SK-N-SH treated with all-trans-retinoic acid at 6 μM for 48 hours (cell line): ENCODE results near the gene MKRN2.
"Not testable (repeated sequence)": the region's sequence is repeated elsewhere in the genome, so short reads cannot be mapped to it uniquely, and the experiment has no call there.

ENCODE experiments used
- ATAC-seq: fragments of 200-7000 bp; cut with Tn5 transposase; 3 replicates; pipeline ENCODE4 v1.9.1; 2020; ENCODE audit warnings: mild to moderate bottlenecking, moderate library complexity
- ARNTL ChIP-seq: fragments of 450-650 bp; formaldehyde crosslinking; IDR thresholded peaks from 2 replicates; pipeline ENCODE4 v1.5.0; 2020; ENCODE audit warnings: low read depth, mild to moderate bottlenecking, moderate library complexity, borderline replicate concordance
- BACH2 ChIP-seq: fragments of 250-450 bp; sonication (Bioruptor Pico); IDR thresholded peaks from 2 replicates; pipeline ENCODE4 v1.9.0; 2021; ENCODE audit warnings: mild to moderate bottlenecking, borderline replicate concordance
- CSDC2 ChIP-seq: fragments of 250-450 bp; sonication (Bioruptor Pico); IDR thresholded peaks from 2 replicates; pipeline ENCODE4 v1.5.0; 2020; ENCODE audit warnings: mild to moderate bottlenecking, moderate library complexity
- ESRRG ChIP-seq: fragments of 250-450 bp; sonication (Bioruptor Pico); IDR thresholded peaks from 2 replicates; pipeline ENCODE4 v1.6.1; 2021; ENCODE audit warnings: mild to moderate bottlenecking
- GLIS3 ChIP-seq: fragments of 250-450 bp; sonication (Bioruptor Pico); IDR thresholded peaks from 2 replicates; pipeline ENCODE4 v1.5.0; 2020; ENCODE audit warnings: mild to moderate bottlenecking, moderate library complexity
- ISL1 ChIP-seq: fragments of 250-450 bp; sonication (Bioruptor Pico); IDR thresholded peaks from 2 replicates; pipeline ENCODE4 v2.1.2; 2022; ENCODE audit warnings: mild to moderate bottlenecking, moderate library complexity
- OSR1 ChIP-seq: fragments of 250-450 bp; sonication (Bioruptor Pico); IDR thresholded peaks from 2 replicates; pipeline ENCODE4 v1.8.0; 2022; ENCODE audit warnings: moderate library complexity, mild to moderate bottlenecking, inconsistent platforms
- PPARA ChIP-seq: fragments of 250-450 bp; sonication (Bioruptor Pico); IDR thresholded peaks from 2 replicates; pipeline ENCODE4 v1.5.0; 2020; ENCODE audit warnings: mild to moderate bottlenecking, borderline replicate concordance
- RARB ChIP-seq: fragments of 250-450 bp; sonication (Bioruptor Pico); IDR thresholded peaks from 2 replicates; pipeline ENCODE4 v1.8.0; 2021; ENCODE audit warnings: mild to moderate bottlenecking, moderate library complexity
- SNAI2 ChIP-seq: fragments of 250-450 bp; sonication (Bioruptor Pico); IDR thresholded peaks from 2 replicates; pipeline ENCODE4 v1.5.0; 2020; ENCODE audit warnings: mild to moderate bottlenecking, moderate library complexity
- TCF4 ChIP-seq: fragments of 250-450 bp; sonication (Bioruptor Pico); IDR thresholded peaks from 2 replicates; pipeline ENCODE4 v1.8.0; 2021; ENCODE audit warnings: mild to moderate bottlenecking, moderate library complexity, borderline replicate concordance
- TOX ChIP-seq: fragments of 250-450 bp; sonication (Bioruptor Pico); IDR thresholded peaks from 2 replicates; pipeline ENCODE4 v1.8.0; 2021; ENCODE audit warnings: mild to moderate bottlenecking, moderate library complexity, borderline replicate concordance
- ZC3H10 ChIP-seq: fragments of 250-450 bp; sonication (Bioruptor Pico); IDR thresholded peaks from 2 replicates; pipeline ENCODE4 v1.5.1; 2021; ENCODE audit warnings: mild to moderate bottlenecking, moderate library complexity
- ZFP3 ChIP-seq: fragments of 250-450 bp; sonication (Bioruptor Pico); IDR thresholded peaks from 2 replicates; pipeline ENCODE4 v1.5.0; 2020; ENCODE audit warnings: mild to moderate bottlenecking, moderate library complexity
- ZFP30 ChIP-seq: fragments of 450-650 bp; formaldehyde crosslinking; IDR thresholded peaks from 2 replicates; pipeline ENCODE4 v1.5.0; 2022; ENCODE audit warnings: mild to moderate bottlenecking, moderate library complexity
- ZNF70 ChIP-seq: fragments of 450-650 bp; formaldehyde crosslinking; IDR thresholded peaks from 2 replicates; pipeline ENCODE4 v1.5.0; 2020; ENCODE audit warnings: mild to moderate bottlenecking, moderate library complexity
- ZNF8 ChIP-seq: fragments of 450-650 bp; formaldehyde crosslinking; IDR thresholded peaks from 2 replicates; pipeline ENCODE4 v1.5.0; 2020; ENCODE audit warnings: mild to moderate bottlenecking, moderate library complexity
- TF ChIP-seq, protein P1 (sequence below): fragments of 250-450 bp; sonication (Bioruptor Pico); IDR thresholded peaks from 2 replicates; pipeline ENCODE4 v1.5.0; 2020; ENCODE audit warnings: mild to moderate bottlenecking, moderate library complexity
- TF ChIP-seq, protein P2 (sequence below): fragments of 250-450 bp; sonication (Bioruptor Pico); IDR thresholded peaks from 2 replicates; pipeline ENCODE4 v1.5.1; 2021; ENCODE audit warnings: mild to moderate bottlenecking, moderate library complexity
- TF ChIP-seq, protein P3 (sequence below): fragments of 250-450 bp; sonication (Bioruptor Pico); IDR thresholded peaks from 2 replicates; pipeline ENCODE4 v1.8.0; 2021; ENCODE audit warnings: low read depth, mild to moderate bottlenecking, moderate library complexity, borderline replicate concordance
- TF ChIP-seq, protein P4 (sequence below): fragments of 250-450 bp; sonication (Bioruptor Pico); IDR thresholded peaks from 2 replicates; pipeline ENCODE4 v1.5.1; 2020; ENCODE audit warnings: low read depth, mild to moderate bottlenecking, moderate library complexity
- TF ChIP-seq, protein P5 (sequence below): fragments of 250-450 bp; sonication (Bioruptor Pico); IDR thresholded peaks from 2 replicates; pipeline ENCODE4 v1.8.0; 2020; ENCODE audit warnings: mild to moderate bottlenecking, moderate library complexity, borderline replicate concordance

Gene MKRN2

DNA sequence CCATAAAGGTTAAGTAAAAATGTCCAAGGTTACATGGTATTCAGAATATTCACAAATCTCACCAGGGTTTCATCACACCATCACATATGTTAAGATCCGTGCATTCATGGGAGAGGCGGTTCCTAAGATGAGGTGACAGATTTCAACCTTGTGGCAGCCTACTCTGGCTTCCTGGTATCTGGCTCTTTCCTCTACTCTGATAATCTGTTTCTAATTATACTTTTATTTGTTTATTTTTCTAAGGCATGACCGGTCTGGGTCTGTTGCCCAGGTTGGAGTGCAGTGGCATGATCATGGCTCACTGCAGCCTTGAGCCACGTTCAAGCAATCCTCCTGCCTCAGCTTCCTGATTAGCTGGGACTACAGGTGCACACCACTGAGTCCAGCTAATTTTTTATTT is 72.7 kb downstream of the MKRN2 start:
- TF ChIP-seq PPARA: no peak
- TF ChIP-seq TCF4 (CRISPR knock-in tag): peak; percentile 92
- TF ChIP-seq, protein P1, sequence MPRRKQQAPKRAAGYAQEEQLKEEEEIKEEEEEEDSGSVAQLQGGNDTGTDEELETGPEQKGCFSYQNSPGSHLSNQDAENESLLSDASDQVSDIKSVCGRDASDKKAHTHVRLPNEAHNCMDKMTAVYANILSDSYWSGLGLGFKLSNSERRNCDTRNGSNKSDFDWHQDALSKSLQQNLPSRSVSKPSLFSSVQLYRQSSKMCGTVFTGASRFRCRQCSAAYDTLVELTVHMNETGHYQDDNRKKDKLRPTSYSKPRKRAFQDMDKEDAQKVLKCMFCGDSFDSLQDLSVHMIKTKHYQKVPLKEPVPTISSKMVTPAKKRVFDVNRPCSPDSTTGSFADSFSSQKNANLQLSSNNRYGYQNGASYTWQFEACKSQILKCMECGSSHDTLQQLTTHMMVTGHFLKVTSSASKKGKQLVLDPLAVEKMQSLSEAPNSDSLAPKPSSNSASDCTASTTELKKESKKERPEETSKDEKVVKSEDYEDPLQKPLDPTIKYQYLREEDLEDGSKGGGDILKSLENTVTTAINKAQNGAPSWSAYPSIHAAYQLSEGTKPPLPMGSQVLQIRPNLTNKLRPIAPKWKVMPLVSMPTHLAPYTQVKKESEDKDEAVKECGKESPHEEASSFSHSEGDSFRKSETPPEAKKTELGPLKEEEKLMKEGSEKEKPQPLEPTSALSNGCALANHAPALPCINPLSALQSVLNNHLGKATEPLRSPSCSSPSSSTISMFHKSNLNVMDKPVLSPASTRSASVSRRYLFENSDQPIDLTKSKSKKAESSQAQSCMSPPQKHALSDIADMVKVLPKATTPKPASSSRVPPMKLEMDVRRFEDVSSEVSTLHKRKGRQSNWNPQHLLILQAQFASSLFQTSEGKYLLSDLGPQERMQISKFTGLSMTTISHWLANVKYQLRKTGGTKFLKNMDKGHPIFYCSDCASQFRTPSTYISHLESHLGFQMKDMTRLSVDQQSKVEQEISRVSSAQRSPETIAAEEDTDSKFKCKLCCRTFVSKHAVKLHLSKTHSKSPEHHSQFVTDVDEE (CRISPR knock-in tag): peak; percentile 71; the same call in 1 of the 2 replicates
- 0 out of 2 replicates have a peak, but pooled peaks have one; percentile 19 for TF ChIP-seq ZNF8 (CRISPR knock-in tag)
- TF ChIP-seq SNAI2: no peak
- ATAC-seq: peak; percentile 86

DNA sequence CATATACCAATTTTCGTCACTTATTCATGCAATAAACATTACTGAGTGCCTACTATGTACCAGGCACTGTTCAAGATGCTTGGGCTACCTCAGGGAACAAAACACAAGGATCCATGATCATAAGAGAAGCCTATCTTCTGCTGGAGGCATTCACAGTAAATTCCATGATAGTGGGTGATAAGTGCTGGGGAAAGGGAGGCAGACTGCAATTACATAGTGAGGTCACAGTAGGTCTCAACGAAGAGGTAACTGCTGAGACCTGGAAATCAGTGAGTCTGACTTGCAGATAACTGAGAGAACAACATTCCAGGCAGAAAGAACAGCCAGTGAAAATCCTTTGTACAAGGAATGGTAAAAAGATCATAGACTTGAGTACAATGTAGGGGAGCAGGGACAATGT is 73.4 kb downstream of the MKRN2 start:
- TF ChIP-seq ZFP3 (CRISPR knock-in tag) (no peak), ZNF70 (CRISPR knock-in tag) (no peak), ISL1 (CRISPR knock-in tag) (no peak), ZNF8 (CRISPR knock-in tag) (no peak)
- TF ChIP-seq, protein P2, sequence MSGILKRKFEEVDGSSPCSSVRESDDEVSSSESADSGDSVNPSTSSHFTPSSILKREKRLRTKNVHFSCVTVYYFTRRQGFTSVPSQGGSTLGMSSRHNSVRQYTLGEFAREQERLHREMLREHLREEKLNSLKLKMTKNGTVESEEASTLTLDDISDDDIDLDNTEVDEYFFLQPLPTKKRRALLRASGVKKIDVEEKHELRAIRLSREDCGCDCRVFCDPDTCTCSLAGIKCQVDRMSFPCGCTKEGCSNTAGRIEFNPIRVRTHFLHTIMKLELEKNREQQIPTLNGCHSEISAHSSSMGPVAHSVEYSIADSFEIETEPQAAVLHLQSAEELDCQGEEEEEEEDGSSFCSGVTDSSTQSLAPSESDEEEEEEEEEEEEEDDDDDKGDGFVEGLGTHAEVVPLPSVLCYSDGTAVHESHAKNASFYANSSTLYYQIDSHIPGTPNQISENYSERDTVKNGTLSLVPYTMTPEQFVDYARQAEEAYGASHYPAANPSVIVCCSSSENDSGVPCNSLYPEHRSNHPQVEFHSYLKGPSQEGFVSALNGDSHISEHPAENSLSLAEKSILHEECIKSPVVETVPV (CRISPR knock-in tag): no peak
- TF ChIP-seq, protein P1 (CRISPR knock-in tag): no peak
- TF ChIP-seq, all 23 proteins: peak for 0
- ATAC-seq: no peak

DNA sequence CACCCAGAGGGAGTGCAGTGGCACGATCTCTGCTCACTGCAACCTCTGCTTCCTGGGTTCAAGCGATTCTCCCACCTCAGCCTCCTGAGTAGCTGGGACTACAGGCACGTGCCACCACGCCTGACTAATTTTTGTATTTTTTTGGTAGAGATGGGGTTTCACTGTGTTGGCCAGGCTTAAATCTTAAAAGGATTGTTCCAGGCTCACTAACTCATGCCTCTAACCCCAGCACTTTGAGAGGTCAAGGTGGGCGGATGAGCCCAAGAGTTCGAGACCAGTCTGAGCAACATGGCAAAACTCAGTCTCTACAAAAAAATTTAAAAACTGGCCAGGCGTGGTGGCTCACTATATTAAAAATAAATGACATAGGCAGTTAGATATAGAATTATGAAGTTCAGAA is 74.0 kb downstream of the MKRN2 start:
- ATAC-seq: not testable (repeated sequence)

DNA sequence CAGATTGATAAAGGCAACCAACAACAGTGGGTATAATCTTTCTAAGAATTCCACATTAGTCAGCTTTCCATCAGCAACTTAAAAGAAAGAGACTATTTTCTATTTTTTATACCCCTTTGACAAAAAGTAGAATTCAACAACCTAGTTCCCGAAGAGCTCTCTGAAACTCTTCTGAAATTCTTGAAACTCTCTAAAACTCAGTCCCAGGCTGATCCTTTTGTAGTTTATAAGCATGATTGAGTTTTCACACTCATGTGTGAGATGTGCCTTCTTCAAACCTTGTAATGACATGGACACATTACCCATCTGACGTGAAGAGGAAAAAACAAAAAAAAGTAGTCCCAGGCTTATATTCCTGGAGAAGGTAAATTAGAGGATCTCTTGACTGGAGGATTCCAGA is 75.6 kb downstream of the MKRN2 start:
- TF ChIP-seq ARNTL (CRISPR knock-in tag) (no peak), CSDC2 (CRISPR knock-in tag) (no peak), ESRRG (CRISPR knock-in tag) (no peak), ZC3H10 (no peak), TCF4 (CRISPR knock-in tag) (no peak), BACH2 (CRISPR knock-in tag) (no peak), ISL1 (CRISPR knock-in tag) (no peak), ZNF8 (CRISPR knock-in tag) (no peak), RARB (CRISPR knock-in tag) (no peak), GLIS3 (CRISPR knock-in tag) (no peak), ZFP30 (CRISPR knock-in tag) (no peak), TOX (no peak), SNAI2 (no peak), OSR1 (CRISPR knock-in tag) (no peak)
- TF ChIP-seq, protein P3, sequence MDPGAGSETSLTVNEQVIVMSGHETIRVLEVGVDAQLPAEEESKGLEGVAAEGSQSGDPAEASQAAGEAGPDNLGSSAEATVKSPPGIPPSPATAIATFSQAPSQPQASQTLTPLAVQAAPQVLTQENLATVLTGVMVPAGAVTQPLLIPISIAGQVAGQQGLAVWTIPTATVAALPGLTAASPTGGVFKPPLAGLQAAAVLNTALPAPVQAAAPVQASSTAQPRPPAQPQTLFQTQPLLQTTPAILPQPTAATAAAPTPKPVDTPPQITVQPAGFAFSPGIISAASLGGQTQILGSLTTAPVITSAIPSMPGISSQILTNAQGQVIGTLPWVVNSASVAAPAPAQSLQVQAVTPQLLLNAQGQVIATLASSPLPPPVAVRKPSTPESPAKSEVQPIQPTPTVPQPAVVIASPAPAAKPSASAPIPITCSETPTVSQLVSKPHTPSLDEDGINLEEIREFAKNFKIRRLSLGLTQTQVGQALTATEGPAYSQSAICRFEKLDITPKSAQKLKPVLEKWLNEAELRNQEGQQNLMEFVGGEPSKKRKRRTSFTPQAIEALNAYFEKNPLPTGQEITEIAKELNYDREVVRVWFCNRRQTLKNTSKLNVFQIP (CRISPR knock-in tag): no peak
- TF ChIP-seq, protein P4, sequence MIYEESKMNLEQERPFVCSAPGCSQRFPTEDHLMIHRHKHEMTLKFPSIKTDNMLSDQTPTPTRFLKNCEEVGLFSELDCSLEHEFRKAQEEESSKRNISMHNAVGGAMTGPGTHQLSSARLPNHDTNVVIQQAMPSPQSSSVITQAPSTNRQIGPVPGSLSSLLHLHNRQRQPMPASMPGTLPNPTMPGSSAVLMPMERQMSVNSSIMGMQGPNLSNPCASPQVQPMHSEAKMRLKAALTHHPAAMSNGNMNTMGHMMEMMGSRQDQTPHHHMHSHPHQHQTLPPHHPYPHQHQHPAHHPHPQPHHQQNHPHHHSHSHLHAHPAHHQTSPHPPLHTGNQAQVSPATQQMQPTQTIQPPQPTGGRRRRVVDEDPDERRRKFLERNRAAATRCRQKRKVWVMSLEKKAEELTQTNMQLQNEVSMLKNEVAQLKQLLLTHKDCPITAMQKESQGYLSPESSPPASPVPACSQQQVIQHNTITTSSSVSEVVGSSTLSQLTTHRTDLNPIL (CRISPR knock-in tag): no peak
- TF ChIP-seq, protein P2 (CRISPR knock-in tag): no peak
- TF ChIP-seq, protein P5, sequence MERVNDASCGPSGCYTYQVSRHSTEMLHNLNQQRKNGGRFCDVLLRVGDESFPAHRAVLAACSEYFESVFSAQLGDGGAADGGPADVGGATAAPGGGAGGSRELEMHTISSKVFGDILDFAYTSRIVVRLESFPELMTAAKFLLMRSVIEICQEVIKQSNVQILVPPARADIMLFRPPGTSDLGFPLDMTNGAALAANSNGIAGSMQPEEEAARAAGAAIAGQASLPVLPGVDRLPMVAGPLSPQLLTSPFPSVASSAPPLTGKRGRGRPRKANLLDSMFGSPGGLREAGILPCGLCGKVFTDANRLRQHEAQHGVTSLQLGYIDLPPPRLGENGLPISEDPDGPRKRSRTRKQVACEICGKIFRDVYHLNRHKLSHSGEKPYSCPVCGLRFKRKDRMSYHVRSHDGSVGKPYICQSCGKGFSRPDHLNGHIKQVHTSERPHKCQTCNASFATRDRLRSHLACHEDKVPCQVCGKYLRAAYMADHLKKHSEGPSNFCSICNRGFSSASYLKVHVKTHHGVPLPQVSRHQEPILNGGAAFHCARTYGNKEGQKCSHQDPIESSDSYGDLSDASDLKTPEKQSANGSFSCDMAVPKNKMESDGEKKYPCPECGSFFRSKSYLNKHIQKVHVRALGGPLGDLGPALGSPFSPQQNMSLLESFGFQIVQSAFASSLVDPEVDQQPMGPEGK: no peak
- TF ChIP-seq, all 23 proteins: peak for 0
- no peak for ATAC-seq
